IPS-20b (cell line): Measurements from ENCODE around the gene ZNF512B.
"Not testable (repeated sequence)": the region's sequence is repeated elsewhere in the genome, so short reads cannot be mapped to it uniquely, and the experiment has no call there.

Experiments
- H3K27ac ChIP-seq: one replicate; pipeline ENCODE4 v1.5.1; 2013; ENCODE audit warnings: low read length
- H3K27me3 ChIP-seq: 2 replicates; pipeline ENCODE4 v1.6.1; 2013; ENCODE audit warnings: mild to moderate bottlenecking, low read length, inconsistent platforms; ENCODE audit not compliant: insufficient read depth
- H3K36me3 ChIP-seq: 2 replicates; pipeline ENCODE4 v1.6.1; 2013; ENCODE audit warnings: low read depth, mild to moderate bottlenecking, inconsistent platforms, low read length, moderate library complexity; ENCODE audit not compliant: insufficient read depth
- H3K4me1 ChIP-seq: 2 replicates; pipeline ENCODE4 v1.6.1; 2013; ENCODE audit warnings: mild to moderate bottlenecking, control low read depth, inconsistent platforms, low read length, moderate library complexity; ENCODE audit not compliant: insufficient read depth
- H3K4me3 ChIP-seq: 2 replicates; pipeline ENCODE4 v1.5.1; 2013; ENCODE audit warnings: mild to moderate bottlenecking, low read length, inconsistent platforms
- H3K9ac ChIP-seq: 2 replicates; pipeline ENCODE4 v1.6.1; 2013; ENCODE audit warnings: low read depth, mild to moderate bottlenecking, inconsistent platforms, low read length, moderate library complexity
- H3K9me3 ChIP-seq: 2 replicates; pipeline ENCODE4 v1.6.1; 2013; ENCODE audit warnings: mild to moderate bottlenecking, low read depth, low read length, inconsistent platforms; ENCODE audit not compliant: insufficient read depth

The ZNF512B gene

DNA sequence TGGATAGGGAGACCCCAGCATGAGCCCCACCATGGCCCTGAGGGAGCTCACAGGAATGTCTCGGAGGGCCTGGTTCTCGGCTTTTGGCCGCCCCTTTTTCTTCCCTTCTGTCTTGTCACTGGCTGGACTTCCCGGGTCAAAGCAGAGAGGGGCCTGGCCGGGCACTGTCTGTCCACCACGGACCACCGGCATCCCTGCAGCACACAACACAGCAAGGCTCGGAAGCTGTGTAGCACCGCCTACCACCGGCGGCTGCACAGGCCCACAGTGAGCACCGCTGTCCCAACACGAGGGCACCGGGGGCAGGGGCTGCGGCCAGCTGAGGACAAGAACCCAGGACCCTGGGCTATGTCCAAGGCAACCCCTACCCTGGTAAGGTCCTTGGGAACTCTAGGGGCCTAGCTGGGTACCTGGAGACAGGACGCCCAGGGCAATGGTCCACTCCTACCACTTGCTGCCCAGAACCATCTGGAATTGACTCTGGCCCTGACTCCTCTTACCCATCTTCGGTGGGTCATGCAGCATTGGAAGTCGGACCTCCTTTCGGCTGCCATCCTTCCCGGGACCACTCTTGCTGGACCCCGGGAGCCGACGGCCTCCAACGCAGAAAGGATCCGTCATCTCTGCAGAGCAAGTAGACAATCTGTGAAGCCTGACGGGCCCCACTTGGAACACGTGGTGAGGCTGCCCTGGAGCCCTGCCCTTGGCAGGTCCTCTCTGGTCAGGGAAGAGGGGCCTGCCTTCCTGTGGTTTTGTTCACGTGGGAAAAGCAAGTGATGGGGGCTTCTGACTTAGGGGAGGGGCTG lies 2.2 kb downstream of the ZNF512B start:
- peaks cover 42% of the 10 kb centered on the region for H3K36me3 ChIP-seq
- H3K9ac ChIP-seq = no peak overlapping the region
- peaks cover 12% of the 10 kb centered on the region for H3K27me3 ChIP-seq
- no peaks in the 10 kb centered on the region for H3K9me3 ChIP-seq
- no peak overlapping the region for H3K4me3 ChIP-seq
- no peaks in the 10 kb centered on the region for H3K4me1 ChIP-seq
- H3K27ac ChIP-seq = no peak overlapping the region

- H3K9me3 ChIP-seq = no peaks in the 10 kb centered on the region
- H3K9ac ChIP-seq = no peak overlapping the region
Observed at GRCh38 chr20:63966944-63967322, 2.8 kb downstream of the ZNF512B start.

GRCh38 chr20:63966172-63966943 lies 3.4 kb downstream of the ZNF512B start:
- H3K36me3 ChIP-seq = peaks cover 54% of the 10 kb centered on the region
- H3K27ac ChIP-seq = no peak overlapping the region
- H3K4me3 ChIP-seq = no peak overlapping the region
- no peaks in the 10 kb centered on the region for H3K9me3 ChIP-seq
- no peak overlapping the region for H3K9ac ChIP-seq
- H3K27me3 ChIP-seq = peaks cover 10% of the 10 kb centered on the region
- no peaks in the 10 kb centered on the region for H3K4me1 ChIP-seq

More at GRCh38 chr20:63966944-63967322, 2.8 kb downstream of the ZNF512B start:
- Histone ChIP-seq H3K36me3 (peaks cover 48% of the 10 kb centered on the region), H3K4me3 (no peak overlapping the region), H3K27me3 (peaks cover 10% of the 10 kb centered on the region), H3K4me1 (no peaks in the 10 kb centered on the region), H3K27ac (no peak overlapping the region)

DNA sequence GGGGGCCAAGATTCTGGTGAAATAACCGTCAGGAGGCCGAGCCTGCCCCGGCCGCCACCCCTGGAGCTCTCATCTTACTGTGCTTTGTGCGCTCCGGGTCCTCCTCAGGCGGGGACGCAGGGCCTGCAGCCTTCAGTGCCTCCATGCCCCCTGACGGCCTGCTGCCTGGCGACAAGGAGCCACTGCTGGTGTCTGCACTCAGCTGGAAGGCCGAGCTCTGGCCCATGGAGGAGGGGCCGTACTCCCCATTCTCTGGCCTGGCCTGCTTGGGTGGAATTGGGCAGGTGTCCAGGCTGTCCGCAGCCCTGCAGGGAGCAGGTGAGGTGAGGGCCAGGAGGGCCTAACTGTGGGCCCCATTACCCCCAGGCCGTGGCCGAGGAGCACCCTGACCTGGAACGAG lies 5.3 kb downstream of the ZNF512B start:
- H3K27me3 ChIP-seq = no peaks in the 10 kb centered on the region
- no peak overlapping the region for H3K9ac ChIP-seq
- H3K27ac ChIP-seq = no peak overlapping the region
- H3K9me3 ChIP-seq = no peaks in the 10 kb centered on the region
- H3K36me3 ChIP-seq = peaks cover 65% of the 10 kb centered on the region
- peaks cover 1% of the 10 kb centered on the region; the same call in 1 of the 2 replicates for H3K4me1 ChIP-seq
- no peak overlapping the region for H3K4me3 ChIP-seq

DNA sequence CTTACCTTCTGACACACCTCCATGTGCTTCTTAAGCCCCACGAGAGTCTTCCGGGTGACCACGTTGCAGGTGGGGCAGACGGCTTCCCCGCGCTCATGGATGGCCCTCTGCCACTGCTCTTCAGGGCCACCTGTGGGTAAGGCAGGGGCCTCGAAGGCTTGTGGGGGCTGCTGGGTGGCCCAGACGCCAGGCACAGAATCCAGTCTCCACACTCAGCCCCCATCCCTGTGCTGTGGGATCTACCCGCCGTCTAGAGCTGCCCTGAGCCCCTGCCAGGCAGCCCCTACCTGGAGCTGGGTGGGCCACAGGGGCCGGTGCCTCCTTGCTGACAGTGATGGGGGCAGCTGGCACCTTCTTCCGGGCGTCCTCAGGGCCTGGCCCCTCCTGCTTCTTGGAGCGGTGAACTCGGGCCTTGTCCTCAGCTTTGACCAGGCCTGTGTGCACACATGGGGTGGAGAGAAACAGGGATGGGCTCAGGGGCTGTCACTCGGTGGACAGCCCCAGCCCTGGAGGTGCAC lies 5.9 kb downstream of the ZNF512B start:
- H3K36me3 ChIP-seq = peaks cover 70% of the 10 kb centered on the region
- peaks cover 7% of the 10 kb centered on the region; the same call in 1 of the 2 replicates for H3K4me1 ChIP-seq
- no peaks in the 10 kb centered on the region for H3K27me3 ChIP-seq
- no peak overlapping the region for H3K4me3 ChIP-seq
- H3K9ac ChIP-seq = no peak overlapping the region
- H3K27ac ChIP-seq = no peak overlapping the region
- H3K9me3 ChIP-seq = no peaks in the 10 kb centered on the region

- H3K4me3 ChIP-seq = no peak overlapping the region
- H3K9ac ChIP-seq = no peak overlapping the region
- no peak overlapping the region for H3K27ac ChIP-seq
- no peaks in the 10 kb centered on the region for H3K27me3 ChIP-seq
- peaks cover 69% of the 10 kb centered on the region for H3K36me3 ChIP-seq
- peaks cover 10% of the 10 kb centered on the region; the same call in 1 of the 2 replicates for H3K4me1 ChIP-seq
- H3K9me3 ChIP-seq = no peaks in the 10 kb centered on the region
Observed at GRCh38 chr20:63963348-63963741, 6.4 kb downstream of the ZNF512B start.

- no peaks in the 10 kb centered on the region for H3K27me3 ChIP-seq
- no peak overlapping the region for H3K9ac ChIP-seq
- H3K4me1 ChIP-seq = peaks cover 15% of the 10 kb centered on the region; the same call in 1 of the 2 replicates
- no peak overlapping the region for H3K27ac ChIP-seq
- peaks cover 62% of the 10 kb centered on the region for H3K36me3 ChIP-seq
- H3K9me3 ChIP-seq = no peaks in the 10 kb centered on the region
- H3K4me3 ChIP-seq = no peak overlapping the region
Observed at GRCh38 chr20:63962426-63963347, 7.0 kb downstream of the ZNF512B start.

DNA sequence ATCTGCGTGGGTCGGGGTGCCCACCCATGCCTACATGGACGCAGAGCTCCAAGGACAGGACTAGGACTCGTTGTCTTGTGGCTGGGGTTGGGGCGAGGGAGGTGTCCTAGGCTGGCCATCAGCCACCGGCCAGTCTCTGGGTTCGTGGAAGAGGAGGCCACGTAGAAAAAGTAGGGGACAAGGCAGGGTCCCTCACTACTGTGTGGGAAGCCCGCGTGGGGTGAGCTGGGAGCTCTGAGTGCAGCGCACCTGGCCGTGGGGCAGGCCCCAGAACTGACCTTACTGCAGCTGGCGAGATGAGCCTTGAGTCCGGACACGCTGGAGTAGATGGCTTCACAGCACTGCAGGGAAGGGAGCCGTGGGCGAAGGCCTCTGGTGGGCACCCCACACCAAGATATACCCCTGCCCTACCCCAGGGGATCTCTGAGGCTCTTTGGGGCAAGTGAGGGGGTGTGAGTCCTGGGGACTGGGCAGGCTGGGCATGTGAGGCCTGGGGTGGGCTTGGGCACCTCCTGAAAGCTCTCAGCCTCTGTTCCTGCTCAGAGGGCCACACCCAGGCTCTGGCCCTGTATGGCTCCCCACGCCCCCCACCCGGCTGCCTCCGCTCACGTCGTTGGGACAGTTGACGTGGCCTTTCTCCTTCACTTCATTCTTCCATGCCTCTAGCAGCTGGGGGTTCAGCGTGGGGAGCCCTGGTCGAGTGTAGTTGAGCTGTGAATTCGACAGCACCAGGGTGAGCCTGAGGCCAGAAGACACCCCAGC lies 7.9 kb downstream of the ZNF512B start:
- Histone ChIP-seq H3K36me3 (peaks cover 54% of the 10 kb centered on the region), H3K27ac (no peak overlapping the region), H3K4me3 (no peak overlapping the region), H3K4me1 (peaks cover 15% of the 10 kb centered on the region; the same call in 1 of the 2 replicates), H3K9me3 (no peaks in the 10 kb centered on the region), H3K27me3 (no peaks in the 10 kb centered on the region), H3K9ac (no peak overlapping the region)

GRCh38 chr20:63960654-63961621 lies 8.8 kb downstream of the ZNF512B start:
- Histone ChIP-seq H3K4me1 (peaks cover 15% of the 10 kb centered on the region; the same call in 1 of the 2 replicates), H3K36me3 (peaks cover 45% of the 10 kb centered on the region)
- H3K4me3 ChIP-seq, H3K9me3 ChIP-seq, H3K27ac ChIP-seq, H3K9ac ChIP-seq, H3K27me3 ChIP-seq: not testable (repeated sequence)

- Histone ChIP-seq H3K27ac (no peak overlapping the region), H3K27me3 (no peaks in the 10 kb centered on the region), H3K9me3 (no peaks in the 10 kb centered on the region), H3K36me3 (peaks cover 45% of the 10 kb centered on the region), H3K9ac (0 out of 2 replicates have a peak overlapping the region, but pooled peaks have one; percentile 32), H3K4me3 (no peak overlapping the region), H3K4me1 (peaks cover 15% of the 10 kb centered on the region; the same call in 1 of the 2 replicates)
Observed at GRCh38 chr20:63959699-63960075, 10.0 kb downstream of the ZNF512B start.
